Hepatocyte (in vitro differentiated cells): ENCODE data around the gene CCDC148.

Experiments used
- EZH2phosphoT487 ChIP-seq: fragments of 200-600 bp; sonication (generic); IDR thresholded peaks from one replicate; pipeline ENCODE4 v1.6.1; 2018; ENCODE audit warnings: antibody characterized with exemption, mild to moderate bottlenecking, low read depth, moderate library complexity; ENCODE audit not compliant: unreplicated experiment, severe bottlenecking
- TF ChIP-seq, protein P1 (sequence below): fragments of 200-600 bp; sonication (generic); IDR thresholded peaks from 2 replicates; pipeline ENCODE4 v1.5.1; 2016; ENCODE audit warnings: antibody characterized with exemption, mild to moderate bottlenecking; ENCODE audit not compliant: poor library complexity

DNA sequence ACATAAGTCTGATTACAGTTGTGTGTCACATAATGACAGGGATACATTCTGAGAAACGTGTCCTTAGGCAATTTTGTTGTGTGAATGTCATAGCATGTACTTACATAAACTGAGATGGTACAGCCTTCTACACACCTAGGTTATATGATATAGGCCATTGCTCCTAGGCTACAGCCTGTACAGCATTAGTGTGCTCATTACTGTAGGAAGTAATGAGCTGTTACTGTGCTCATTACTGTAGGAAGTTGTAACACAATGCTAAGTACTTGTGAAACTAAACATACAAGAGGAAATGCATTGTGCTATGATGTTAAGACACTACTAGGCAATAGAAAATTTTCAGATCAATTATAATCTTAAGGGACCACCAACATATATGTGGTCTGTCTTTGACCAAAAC is 282.1 kb downstream of the CCDC148 start:
- TF ChIP-seq EZH2phosphoT487, result no peak
- TF ChIP-seq, protein P1, sequence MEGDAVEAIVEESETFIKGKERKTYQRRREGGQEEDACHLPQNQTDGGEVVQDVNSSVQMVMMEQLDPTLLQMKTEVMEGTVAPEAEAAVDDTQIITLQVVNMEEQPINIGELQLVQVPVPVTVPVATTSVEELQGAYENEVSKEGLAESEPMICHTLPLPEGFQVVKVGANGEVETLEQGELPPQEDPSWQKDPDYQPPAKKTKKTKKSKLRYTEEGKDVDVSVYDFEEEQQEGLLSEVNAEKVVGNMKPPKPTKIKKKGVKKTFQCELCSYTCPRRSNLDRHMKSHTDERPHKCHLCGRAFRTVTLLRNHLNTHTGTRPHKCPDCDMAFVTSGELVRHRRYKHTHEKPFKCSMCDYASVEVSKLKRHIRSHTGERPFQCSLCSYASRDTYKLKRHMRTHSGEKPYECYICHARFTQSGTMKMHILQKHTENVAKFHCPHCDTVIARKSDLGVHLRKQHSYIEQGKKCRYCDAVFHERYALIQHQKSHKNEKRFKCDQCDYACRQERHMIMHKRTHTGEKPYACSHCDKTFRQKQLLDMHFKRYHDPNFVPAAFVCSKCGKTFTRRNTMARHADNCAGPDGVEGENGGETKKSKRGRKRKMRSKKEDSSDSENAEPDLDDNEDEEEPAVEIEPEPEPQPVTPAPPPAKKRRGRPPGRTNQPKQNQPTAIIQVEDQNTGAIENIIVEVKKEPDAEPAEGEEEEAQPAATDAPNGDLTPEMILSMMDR, result no peak
